ENCODE data around the gene IFIT3.

- TF ChIP-seq, protein P1, sequence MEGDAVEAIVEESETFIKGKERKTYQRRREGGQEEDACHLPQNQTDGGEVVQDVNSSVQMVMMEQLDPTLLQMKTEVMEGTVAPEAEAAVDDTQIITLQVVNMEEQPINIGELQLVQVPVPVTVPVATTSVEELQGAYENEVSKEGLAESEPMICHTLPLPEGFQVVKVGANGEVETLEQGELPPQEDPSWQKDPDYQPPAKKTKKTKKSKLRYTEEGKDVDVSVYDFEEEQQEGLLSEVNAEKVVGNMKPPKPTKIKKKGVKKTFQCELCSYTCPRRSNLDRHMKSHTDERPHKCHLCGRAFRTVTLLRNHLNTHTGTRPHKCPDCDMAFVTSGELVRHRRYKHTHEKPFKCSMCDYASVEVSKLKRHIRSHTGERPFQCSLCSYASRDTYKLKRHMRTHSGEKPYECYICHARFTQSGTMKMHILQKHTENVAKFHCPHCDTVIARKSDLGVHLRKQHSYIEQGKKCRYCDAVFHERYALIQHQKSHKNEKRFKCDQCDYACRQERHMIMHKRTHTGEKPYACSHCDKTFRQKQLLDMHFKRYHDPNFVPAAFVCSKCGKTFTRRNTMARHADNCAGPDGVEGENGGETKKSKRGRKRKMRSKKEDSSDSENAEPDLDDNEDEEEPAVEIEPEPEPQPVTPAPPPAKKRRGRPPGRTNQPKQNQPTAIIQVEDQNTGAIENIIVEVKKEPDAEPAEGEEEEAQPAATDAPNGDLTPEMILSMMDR (IDR thresholded peaks at IDR 0.05 in 8 of 11, conservative IDR thresholded peaks at IDR 0.05 in 3 of 11) = no peak
- no peak for TF ChIP-seq POLR2AphosphoS5 (IDR thresholded peaks at IDR 0.05)
Observed at GRCh38 chr10:89280508-89280907, 47.3 kb upstream of the IFIT3 start.
